GM12891 (cell line): ENCODE data around the gene F2R.

Experiments used
- PAX5 ChIP-seq: IDR thresholded peaks from 2 replicates; pipeline ENCODE4 v1.6.1; 2011; ENCODE audit warnings: low read length, moderate library complexity, mild to moderate bottlenecking; ENCODE audit not compliant: insufficient read depth, severe bottlenecking
- POLR2A ChIP-seq: IDR thresholded peaks from 2 replicates; pipeline ENCODE4 v1.6.1; 2011; ENCODE audit warnings: low read depth, low read length, control low read depth
- POLR2AphosphoS5 ChIP-seq: IDR thresholded peaks from 2 replicates; pipeline ENCODE4 v1.6.1; 2011; ENCODE audit warnings: low read depth, low read length, control low read depth
- SPI1 ChIP-seq: IDR thresholded peaks from 2 replicates; pipeline ENCODE4 v1.6.1; 2011; ENCODE audit warnings: low read depth, low read length, control low read depth
- TAF1 ChIP-seq: IDR thresholded peaks from 2 replicates; pipeline ENCODE4 v1.6.1; 2011; ENCODE audit warnings: low read depth, low read length, control low read depth

DNA sequence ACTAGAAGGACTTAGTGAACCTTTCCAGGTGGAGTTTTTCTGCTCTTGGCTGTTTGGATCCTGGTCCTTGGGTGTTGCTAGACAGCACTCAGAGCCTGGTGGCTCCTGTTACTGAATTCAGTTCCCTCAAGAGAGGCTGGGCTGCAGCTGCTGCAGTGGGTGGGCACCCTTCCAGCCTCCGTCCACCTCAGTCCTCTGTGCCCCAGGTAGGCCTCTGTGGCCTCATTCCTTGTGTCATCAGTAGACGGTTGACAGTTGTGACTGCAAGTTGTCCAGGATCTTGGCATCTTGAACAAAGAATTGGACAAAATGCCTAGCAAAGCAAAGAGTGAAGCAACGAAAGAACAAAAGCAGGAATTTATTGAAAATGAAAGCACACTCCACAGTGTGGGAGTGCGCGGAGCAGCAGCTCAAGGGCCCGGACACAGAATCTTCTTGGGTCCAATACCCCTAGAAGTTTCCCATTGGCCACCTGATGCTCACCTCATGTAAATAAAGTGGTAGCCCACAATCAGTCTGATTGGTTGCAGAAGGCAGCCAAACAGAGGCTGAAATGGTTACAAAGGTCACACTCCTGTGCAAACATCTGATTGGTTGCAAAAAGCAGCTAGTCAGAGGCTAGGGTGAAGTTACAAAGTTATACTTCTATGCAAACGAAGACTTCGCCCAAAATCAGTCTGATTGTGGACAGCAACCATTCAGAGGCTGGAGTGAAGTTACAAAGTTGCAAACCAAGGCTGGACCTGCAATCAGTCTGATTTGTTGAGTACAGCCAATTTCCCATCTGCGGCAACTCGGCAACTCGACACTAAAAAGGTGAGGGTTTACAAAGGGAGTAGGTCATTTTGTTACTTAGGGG lies 40.1 kb downstream of the F2R start:
- no peak for TF ChIP-seq TAF1
- TF ChIP-seq POLR2A = no peak
- TF ChIP-seq PAX5 = no peak
- TF ChIP-seq POLR2AphosphoS5 = no peak
- TF ChIP-seq SPI1 = no peak
